NOMO-1 treated with dmso at 0.1 percent for 144 hours (cell line): Measurements from ENCODE around the gene RRAGD.
A peak's percentile ranks its signal among the peaks of the same experiment; 100 is the strongest.

ENCODE experiments used
- DNase-seq: peaks from one replicate; lab custom pipeline; 2025; ENCODE audit not compliant: unreplicated experiment; lab: John Stamatoyannopoulos, UW

Gene RRAGD

DNA sequence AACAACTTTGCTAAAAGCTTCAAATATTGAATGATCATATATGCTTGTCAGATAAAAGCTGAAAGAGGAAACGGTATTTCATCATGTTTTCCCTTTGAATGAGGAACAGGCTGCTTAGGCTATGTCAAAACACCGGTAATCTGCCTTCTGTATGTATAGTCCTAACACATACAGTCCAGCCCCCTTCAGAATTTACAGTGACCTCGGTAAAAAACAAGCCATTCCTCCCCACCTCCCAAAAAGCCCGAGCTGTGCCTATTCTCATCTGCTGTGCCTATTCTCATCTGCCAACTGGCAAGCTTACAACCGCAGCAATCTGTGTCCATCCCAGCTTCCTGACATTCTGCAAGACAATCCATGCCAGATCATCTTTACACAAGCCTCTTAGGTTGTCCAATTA, 32.8 kb downstream of the RRAGD start:
- DNase-seq = peak; percentile 26

DNA sequence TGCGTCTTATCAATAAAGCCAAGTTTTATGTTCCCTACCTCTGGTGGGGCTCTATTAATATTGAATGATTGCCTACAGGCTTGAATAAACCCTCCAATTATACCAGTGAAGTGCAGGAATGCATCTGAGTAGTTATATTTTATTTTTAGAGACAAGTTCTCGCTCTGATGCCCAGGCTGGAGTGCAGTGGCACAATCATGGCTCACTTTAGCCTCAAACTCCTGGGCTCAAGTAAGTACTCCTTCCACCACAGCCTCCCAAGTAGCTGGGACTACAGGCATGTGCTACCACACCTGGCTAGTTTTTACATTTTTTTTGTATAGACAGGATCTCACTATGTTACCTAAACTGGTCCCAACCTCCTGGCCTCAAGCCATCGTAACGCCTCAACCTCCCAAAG, 33.4 kb downstream of the RRAGD start:
- DNase-seq = no peak

DNA sequence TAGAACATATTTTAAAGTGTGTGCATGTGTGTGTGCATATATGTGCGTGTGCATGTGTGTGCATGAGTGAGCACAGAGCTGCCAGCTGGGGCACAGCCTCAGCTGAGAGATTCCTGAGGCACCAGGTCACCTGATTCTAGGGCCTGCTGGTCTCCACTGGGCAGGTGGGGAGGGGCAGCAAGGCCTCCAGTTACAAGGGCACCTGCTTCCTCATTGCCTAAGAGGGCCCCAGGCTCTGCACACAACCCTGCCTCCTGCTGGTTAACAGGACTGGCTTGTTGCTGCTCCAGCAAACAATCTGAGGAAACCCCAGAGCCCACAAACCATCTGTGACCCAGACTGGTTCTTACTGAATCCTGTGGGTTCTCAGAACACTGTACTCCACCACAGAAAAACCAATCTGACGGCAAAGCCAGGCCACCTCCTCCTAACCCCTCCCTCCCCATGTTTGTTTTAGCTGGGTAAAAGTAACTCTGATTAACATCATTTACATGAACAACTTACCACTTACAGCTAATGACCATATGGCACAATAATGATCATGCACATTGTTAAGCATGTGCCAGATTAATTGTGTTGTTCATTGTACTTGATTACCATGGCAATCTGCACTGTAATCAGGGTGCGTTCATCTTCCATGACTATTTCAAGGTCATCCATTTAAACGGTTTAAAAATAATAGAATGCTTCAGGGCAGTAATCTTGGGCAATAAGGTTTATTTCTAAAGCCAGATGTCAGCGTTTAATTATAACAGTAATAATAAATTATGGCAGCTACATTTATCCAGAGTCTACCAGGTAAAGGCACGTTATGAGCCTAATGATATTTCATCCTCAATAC, 36.4 kb downstream of the RRAGD start:
- DNase-seq = peak; percentile 72

DNA sequence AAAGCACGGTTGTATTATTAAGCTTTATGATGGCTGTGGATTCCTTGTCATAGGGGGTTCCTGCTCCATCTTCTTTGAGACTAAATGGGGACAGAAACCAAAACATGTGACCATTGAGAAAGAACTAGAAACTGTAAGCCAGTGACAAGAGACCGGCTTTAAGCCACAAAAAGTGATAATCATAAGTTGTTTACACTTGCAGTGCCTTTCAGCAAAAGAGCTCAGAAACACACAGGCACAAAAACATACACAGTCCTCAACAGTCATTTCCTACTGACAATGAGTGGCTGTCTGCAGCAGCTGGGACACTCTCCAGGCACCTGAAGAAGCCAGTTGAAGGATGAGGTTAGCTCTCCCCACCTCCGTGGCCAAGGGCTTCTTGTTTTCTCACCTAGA, 39.6 kb downstream of the RRAGD start:
- no peak for DNase-seq

DNA sequence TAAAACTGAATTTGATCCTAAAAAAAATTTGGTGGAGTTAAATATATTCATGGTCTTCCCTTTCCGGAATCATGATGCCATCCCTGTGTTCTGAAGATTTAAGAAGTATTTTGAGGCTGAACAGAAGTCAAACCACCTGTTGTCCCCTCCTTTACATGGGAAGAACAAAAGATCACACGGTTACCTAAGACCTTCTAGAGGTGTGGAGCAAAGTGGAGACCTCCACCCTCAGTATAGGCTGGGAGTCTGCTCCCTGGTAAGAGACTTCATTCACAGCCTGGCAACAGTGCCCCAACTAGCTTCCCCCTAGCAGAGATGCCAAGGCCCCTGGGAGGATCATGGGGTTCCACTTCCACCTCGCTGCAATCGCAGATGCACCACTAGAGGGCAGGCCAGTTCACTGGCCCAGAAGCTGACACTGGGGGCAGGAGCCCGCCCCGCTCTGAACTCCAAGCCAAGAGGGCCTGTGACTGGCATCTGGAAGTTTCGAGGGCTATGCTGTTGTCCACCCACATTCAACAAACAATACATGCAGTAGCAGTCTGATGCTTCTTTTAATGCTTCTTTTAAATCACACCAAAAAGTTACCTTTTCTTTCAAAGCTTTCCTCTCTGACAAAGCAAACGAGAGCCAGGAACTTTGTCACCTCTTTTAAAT, 40.1 kb downstream of the RRAGD start:
- DNase-seq = peak; percentile 48

DNA sequence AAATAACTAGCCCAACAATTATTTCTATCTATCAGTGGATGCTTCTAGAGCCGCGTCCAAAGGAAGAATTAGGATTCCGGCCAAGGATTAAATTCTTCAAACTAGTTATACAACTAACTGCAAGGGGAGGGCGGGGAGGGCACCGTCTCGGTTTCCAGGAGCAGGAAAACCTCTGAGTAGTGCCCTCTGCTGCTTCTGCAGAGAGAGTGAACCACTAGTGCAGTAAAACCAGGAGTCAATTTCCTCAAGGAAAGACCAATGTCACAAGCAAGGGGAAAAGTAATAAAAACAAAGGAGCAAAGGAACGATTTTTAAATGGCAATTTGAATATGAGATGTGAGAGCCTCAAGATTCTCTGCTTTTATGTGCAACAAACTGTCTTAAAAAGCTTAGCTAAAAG, 43.1 kb downstream of the RRAGD start:
- DNase-seq = no peak

DNA sequence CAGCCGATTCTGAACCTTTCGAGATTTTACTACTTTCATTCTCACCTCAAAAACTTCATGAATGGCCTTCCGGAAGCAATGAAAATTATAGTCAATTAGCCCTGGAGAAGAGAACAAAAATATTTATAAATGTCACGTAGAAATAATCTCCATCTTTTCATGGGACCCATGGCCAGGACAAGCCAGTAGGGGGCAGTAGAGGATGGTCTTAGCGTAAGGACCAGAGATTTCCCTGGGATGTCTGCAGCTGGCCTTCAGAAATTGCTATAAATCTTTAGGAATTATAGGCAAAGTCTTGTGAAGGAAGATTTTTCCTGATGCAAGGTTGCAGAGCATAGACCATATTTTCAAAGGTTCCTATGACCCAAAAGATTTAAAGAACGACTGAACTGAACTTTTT, 44.0 kb downstream of the RRAGD start:
- no peak for DNase-seq

DNA sequence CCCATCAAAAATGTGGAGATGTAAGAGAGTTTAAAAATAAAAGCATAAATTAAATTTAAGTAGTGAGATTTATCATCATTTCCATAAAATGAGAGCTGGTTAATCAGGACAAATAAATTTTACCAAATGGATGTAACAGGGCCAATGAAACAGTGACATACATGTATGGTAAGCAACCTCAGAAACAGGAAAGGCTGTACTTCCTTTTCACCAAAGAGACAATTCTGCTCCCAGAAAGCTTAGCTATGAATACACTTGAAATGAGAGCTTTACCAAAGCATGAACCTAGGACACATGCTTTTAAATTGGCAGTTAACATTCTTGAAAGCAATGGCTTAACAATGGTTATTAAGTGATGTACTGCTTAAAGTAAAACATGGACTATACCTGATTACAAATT, 47.5 kb downstream of the RRAGD start:
- DNase-seq = no peak

DNA sequence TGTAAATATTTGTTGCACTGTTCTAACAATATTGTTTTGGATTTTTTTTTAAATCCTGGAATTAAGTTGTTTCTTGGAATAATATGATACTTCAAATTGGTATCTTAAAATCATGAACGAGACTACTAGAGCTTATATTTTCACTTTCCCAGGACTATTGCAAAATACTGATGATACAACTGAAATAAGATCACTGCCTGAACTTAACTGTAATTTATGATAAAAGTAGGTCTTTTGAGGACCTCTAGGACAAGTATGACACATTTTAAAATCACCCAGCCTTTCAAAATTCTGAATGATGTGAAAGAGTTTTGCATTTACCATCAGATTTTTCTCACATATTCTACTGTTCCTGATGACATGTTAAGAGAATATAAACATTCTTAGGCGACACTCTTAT, 50.9 kb downstream of the RRAGD start:
- DNase-seq = no peak

DNA sequence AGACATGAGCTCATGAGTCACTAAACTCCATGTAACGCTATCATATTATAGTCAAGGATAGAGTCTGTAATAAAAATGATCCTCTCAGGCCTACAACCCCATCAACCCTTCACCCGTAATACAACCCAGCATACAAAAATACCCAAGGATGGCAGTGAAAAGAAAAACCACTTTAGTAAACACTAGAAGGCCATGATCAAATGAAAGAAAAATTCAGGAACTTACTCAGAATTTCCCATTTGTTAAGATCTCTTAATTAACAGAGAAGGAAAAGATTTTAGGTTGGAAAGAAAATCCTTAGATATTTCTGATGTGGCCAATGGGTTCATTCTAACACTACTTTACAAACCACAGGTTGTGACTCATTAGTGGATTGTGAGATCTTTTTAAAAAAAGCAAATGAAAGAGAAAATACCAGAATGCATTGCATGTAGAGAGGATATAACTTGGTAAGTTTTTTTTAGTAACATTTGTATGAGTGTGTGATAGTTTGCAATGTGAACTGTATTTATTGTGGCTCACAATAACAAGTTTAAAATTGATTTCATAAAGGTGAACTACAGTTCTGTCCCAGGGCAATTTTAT, 51.6 kb downstream of the RRAGD start:
- no peak for DNase-seq

DNA sequence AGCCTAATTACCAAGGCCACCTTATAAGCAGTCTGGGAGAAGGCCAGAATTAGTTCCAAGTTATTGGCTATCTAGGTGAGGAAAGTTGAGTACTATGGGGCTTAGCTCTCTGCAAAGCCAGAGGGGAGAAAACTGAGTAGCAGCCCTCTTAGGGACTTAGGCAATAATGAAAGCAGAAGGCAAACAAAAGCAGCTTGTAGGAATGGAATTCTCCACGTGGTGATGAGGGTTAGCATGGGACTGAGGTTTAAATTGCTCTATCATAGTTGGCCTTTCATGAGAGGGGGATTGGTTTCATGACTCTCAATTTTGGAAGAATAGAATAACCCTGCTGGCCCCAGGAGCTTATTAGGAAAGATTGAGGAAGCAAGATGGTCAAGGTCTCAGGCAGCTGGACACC, 52.5 kb downstream of the RRAGD start:
- no peak for DNase-seq

DNA sequence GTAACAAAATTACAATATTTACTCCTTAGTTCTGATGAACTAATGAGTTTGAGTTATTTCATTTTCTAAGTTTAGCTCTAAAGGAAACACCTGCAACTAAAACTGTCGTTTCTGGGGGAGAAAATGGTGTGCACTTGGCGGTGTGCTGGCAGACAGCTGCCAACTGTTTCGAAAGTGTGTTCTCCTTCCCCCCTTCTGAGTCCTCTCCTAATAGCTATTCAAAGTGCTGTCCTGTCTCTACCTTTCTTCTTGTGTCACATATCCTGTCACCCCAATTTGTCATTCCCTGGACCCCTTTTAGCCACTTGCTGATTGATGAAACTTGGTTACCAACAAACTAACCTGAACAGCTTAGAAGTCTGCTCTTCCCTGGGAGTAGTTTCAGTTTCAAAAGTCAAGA, 54.7 kb downstream of the RRAGD start:
- no peak for DNase-seq

DNA sequence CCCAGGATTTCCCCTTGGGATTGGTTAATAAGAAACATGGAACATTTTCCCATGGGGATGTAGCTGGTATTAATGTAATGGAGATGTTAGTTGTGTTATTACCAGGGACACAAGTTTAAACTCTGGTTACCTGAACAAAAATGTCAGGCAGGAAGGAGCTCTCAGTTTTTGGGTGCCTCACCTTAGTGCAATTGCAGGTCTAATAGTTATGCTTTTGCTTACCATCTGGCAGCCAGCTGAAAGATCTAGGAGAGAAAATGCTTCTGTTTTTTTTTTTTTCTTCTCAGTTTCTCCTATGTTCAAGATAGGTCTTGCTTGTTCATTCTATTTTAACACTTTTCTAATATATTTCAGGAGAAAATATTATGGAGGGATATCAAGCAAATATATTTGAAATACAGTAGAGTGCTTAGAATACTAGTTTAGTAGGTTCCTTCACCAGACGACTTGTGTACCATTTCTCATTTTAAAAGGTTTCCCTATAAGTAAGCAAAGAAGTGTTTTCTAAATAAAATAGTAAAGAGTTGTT, 55.4 kb downstream of the RRAGD start:
- DNase-seq = no peak

DNA sequence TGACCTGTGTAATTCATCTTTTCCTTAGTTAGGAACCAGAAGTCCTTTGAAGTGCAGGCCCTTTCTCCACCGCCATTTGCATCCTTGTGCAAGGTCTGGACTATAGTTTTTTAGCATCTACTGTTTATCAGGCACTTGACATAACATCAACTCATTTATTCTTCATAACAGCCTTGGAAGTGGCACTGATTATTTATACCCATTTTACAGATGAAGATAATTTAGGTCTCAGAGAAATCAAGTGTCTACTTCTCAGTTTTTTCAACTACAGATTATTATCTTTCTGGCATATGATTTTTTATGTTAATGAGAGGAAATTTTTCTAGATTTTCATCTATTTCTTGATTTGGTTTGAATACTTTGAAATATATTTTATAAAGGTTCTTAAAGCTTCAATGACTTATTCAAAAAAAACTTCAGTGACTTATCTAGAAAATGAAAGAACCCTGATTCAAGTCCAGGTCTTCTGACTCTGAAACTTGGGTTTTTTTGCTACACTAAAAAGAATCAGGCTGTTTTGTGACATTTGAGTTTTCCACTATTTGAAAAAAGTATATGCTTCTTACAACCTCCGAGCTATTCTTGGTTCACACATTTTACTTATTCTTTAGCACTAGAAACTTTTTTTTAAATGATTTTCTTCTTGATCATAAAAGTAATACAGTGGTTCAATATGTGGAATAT, 56.4 kb downstream of the RRAGD start:
- no peak for DNase-seq

DNA sequence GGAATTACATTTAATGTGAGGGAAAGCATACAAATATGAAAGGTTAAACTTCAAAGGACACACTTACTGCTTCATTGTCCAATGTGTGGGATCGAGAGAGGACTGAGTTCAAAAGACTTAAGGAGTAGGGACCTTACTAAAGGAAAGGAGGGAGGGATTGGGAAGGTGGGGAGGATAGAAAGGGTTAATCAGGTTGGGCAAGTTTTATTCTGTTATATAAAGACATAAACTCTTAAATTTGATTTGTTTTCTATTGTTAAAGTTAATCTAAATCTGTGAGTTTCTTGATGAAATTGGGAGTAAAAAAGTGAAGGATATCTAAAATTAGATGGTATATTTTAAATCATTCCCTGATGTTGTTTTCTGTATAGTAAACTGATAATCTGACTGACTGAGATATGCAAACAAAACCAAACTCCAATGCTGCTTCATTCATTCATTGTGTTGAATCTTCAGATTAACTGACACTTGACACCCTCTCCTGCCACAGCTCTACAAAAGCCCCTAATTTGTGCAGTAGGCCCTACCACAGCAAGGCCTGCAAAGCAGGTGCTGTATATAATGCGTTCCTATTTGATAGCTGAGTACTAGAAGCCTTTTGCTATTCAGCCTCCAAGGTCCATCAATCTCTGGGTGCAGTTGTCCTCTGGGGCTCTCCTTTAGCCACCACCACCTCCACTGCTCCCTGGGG, 58.2 kb downstream of the RRAGD start:
- DNase-seq = no peak

DNA sequence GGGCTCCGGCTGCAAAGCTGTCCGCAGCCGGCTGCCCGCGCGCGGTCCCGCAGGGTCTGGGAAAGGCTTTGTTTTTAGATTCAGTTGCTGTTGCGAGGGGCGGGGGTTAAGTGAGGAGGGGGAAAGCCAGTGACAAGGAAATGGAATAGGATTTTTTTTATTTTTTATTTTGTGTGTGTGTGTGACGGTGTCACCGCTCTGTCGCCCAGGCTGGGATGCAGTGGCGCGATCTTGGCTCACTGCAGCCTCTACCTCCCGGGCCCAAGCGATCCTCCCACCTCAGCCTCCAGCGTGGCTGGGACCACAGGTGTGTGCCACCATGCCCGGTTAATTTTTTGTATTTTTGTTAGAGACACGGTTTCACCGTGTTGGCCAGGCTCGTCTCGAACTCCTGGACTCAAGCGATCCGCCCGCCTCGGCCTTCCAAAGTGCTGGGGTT, 58.9 kb downstream of the RRAGD start:
- no peak for DNase-seq

DNA sequence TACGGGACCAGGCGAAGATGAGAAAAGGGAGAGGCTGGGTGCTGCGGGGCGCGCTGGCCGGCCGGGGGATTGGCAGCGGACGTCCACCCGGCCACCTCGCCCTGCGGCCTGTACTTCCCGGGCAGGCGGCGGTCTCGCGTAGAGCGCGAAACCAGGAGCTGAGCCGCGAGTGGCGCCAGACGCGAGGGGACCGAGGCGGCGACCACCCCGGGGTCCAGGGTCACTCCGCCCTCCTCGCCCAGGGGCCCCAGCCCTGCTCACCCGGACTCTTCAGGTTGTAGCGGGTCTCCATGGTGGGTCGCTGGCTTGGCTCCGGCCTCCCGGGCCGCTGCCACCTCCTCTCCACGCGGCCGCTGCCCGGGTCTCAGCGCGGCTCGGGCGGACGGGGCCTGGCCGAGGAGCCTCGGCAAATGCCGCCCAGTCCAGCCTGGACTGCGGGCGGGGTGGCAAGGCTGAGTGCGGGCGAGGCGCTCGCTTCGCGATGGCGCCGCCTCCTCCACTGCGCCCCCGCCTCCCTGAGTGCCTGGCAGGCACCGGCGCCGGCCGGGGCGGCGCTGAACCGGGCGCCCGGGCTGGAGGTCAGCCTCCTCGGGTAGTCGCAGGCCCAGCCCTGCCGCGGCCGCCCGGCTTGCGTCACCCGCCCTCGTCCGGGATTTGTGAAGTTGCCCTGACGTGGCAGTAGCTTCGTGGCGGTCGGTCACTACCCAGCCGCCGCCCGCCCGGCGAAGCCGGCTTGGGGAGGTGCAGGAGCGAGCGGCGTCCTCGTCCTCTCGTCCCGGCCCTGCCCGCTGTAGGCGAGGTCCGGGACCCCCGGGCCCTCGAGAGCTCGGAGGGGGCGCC, 59.6 kb downstream of the RRAGD start, which contains the start of gene UBE2J1:
Gene UBE2J1, minus strand, starts transcription at position 445 of the 840 bp plus-strand sequence. Its CDS starts 153 bp downstream, at position 292.
- DNase-seq = peak; percentile 86

DNA sequence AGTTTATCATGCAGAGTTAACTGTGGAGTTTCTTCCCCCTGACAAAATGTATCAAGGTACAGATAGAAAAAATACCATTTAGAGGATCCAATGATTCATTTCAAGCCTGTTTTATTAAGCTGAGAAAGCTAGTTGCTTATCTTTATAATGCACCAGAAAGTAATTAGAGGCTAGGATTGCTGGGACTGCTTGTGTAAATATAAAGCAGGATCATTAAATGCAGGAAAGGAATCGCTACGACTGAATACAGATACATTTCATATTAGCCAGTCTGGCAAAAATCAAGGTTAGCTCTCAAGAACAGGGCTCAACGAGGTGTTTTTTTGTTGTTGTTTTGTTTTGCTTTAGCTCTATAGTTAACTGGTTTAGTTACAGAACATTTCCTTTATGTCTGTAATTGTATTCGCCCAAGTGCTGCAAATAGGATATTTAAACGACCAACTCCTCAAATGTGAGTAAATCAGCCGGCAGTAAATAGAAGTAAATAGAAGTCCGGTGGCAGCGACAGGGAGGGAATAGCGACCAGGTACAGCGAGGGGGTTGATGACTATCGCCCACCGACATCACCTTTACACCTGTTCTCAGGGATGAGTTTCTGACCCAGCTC, 60.3 kb downstream of the RRAGD start:
- DNase-seq = no peak

DNA sequence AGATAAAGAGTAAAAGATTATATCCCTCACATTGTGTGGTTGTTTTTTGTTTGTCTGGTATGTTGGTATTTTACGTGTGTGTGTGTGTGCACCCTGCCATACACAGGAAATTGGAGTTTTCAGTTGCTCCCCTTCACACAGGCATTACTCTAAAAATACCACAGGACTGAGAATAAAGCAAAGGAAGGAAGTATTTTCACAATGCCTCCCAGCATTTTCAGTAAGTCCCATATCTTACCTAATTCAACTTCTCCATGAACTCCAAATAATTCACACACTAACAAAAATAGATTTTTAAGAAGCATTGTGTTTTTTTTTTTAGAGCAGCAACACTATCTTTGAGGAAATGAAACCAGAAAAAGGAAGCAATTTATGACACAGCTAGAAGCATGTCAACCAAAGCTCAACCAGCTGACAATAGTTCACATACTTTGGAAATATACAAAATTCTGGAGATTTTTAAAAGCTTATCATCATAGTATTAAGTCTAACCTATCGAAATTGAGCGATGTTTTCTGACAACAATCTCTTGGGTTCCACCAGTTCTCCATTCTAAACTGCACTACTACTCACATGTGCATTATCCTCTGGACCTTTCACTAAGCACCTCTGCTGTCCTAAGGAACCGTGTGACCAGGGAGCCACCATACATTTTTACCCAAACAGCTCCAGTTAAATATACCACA, 61.6 kb downstream of the RRAGD start:
- peak; percentile 78 for DNase-seq
